ENCODE results near the gene ATCAY.
"Not testable (repeated sequence)": the region's sequence is repeated elsewhere in the genome, so short reads cannot be mapped to it uniquely, and the experiment has no call there.

Gene ATCAY

GRCh38 chr19:3904233-3904632 lies 23.7 kb downstream of the ATCAY start:
- no peak for DNase-seq

DNA sequence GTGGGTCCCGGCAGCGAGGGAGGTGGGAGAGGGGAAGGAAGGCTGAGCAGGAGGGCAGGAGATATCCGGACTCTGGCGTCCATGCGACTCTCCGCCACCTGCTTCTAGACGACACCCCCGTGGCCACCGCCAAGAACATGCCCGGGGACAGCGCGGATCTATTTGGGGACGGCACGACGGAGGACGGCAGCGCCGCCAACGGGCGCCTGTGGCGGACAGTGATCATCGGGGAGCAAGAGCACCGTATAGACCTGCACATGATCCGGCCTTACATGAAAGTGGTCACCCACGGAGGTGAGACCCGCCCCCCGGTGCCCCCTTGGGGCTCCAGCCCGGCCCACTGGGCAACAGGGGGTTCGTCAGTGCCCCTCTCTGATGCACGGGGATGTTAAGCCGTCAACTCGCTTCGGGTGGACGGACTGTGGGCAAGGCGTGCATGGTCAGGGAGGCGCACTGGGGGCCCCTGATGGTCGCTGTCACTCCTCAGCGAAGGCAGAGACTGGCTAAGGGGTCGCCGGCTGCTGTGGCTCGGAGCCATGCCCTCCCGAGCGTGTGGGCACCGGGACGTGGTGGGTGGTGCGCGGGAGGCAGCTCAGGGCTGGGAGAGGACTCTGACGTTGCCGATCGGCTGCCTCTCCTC lies 27.3 kb downstream of the ATCAY start:
- DNase-seq: no peak

- DNase-seq: no peak
Observed at GRCh38 chr19:3908266-3909054, 28.0 kb downstream of the ATCAY start.

DNA sequence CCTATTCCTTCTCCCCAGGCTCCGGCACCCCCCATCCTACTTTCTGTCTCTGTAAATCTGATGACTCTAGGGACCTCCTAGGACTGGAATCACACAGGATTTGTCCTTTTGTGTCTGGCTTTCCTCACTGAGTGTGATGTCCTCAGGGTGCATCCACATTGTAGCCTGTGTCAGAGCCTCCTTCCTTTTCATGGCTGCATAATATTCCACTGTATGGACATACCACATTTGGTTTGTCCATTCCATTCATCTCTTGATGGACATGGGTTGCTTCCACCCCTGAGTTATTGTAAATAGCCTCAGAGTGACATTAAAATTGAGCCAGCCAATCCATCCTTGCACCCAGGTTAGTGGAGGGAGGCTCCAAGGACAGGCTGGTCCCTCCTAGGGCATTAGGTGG lies 29.6 kb downstream of the ATCAY start:
- DNase-seq: no peak

GRCh38 chr19:3914199-3914598 lies 33.7 kb downstream of the ATCAY start:
- no peak for DNase-seq

- DNase-seq: no peak
Observed at GRCh38 chr19:3916033-3916432, 35.5 kb downstream of the ATCAY start.

- no peak for DNase-seq
Observed at GRCh38 chr19:3919793-3920192, 39.3 kb downstream of the ATCAY start.

DNA sequence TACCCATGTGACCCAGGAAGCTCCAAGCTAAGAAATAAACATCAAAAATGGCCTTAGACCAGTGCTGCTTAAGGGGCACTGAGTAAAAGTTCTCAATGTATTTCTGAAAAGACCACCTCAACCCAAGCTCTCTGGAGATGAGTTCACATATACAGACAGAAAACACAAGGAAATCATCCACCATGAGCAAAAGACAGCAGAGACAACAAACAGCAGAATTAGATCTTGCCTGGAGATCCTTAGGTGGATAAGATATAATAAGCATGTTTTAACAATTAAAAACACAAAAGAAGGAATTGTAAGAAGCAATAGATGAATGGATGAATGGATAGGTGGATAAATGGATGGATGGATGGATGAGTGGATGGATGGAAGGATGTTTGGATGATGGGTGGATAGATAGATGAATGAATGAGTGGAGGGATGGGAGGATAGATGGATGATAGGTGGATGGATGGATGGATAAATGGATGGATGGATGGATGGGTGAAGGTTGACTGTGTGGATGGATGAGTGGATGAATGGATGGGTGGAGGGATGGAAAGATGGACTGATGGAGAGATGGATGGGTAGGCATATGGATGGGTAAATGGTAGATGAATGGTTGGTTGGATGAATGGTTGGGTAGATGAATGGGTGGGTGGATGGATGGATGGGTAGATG lies 42.7 kb downstream of the ATCAY start:
- DNase-seq: no peak

GRCh38 chr19:3923912-3924311 lies 43.4 kb downstream of the ATCAY start:
- no peak for DNase-seq

DNA sequence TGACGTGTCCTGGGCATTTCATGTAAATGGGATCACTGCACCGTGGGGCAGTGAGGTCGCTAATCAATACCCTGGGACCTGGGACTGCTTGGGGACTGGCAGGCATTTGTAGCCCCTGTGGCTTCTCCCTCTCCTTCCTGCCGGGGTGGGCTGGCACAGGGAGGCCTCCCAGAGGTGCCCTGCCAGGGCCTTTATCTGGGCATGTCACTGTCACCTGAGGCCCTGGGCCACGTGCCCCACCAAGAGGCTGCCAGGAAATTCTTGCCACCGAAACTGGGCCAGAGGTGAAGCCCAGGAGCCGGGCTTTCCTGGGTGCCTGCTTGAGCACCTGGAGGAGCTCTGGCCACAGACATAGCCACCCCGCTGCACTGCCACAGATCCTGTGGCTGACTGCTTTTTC lies 50.6 kb downstream of the ATCAY start:
- no peak for DNase-seq

DNA sequence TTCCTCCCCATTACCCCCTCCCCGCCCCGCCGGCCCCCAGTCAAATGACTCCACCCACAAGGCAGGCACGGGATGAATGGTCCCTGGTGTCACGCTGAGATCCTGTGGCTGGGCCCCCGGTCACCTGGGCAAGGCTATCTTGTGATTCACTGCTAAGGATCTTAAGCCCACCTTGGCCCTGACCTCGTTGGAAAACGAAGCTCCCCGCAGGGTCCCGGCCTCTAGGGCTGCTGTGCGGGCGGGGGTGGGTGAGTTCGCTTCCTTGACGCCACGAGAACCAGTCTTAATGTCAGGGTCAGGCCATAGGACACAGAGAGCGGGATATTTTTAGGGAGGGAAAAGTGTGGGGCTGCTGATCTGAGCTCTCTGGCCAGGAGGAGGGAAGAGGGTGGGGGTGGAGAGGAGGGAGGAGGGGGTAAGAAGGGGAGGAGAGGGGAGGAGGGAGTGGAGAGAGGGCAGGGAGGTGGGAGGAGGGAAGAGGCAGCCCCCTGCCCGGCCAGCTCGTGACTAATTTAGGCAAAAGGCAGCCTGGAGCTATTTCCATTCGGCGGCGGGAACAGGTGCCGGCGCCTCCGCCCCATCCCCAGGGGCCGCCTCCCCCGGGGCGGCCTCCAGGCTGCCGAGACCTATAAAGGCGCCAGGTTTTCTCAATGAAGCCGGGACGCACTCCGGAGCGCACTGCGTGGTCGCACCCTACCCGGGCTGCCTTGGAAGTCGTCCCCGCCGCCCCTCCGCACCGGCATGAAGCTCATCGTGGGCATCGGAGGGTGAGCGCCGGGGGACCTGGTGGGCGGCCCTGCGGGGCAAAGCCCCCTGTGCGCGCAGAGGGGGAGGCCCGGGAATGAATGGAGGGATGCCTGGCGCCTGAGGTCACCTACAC lies 52.7 kb downstream of the ATCAY start, which contains the start of gene NMRK2:
Gene NMRK2 (plus strand): TSS at position 139 of the 880 bp plus-strand sequence. CDS start 603 bp downstream, at position 742.
- no peak for DNase-seq

GRCh38 chr19:3936506-3937442 lies 56.3 kb downstream of the ATCAY start:
- no peak for DNase-seq

DNA sequence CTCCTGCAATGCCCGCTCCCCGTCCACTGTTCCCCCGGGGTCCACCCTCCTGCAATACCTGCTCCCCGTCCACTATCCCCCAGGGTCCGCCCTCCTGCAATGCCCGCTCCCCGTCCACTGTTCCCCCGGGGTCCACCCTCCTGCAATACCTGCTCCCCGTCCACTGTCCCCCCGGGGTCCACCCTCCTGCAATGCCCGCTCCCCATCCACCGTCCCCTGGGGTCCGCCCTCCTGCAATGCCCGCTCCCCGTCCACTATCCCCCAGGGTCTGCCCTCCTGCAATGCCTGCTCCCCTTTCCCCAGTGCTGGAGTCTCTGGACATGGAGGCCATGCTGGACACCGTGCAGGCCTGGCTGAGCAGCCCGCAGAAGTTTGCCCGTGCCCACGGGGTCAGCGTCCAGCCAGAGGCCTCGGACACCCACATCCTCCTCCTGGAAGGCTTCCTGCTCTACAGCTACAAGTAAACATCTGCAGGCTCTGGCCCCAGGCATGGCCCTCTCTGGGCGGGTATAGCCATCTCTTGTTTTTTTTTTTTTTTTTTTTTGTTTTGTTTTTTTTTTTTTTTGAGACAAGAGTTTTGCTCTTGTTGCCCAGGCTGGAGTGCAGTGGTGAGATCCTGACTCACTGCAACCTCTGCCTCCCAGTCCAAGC lies 57.9 kb downstream of the ATCAY start:
- DNase-seq: not testable (repeated sequence)

DNA sequence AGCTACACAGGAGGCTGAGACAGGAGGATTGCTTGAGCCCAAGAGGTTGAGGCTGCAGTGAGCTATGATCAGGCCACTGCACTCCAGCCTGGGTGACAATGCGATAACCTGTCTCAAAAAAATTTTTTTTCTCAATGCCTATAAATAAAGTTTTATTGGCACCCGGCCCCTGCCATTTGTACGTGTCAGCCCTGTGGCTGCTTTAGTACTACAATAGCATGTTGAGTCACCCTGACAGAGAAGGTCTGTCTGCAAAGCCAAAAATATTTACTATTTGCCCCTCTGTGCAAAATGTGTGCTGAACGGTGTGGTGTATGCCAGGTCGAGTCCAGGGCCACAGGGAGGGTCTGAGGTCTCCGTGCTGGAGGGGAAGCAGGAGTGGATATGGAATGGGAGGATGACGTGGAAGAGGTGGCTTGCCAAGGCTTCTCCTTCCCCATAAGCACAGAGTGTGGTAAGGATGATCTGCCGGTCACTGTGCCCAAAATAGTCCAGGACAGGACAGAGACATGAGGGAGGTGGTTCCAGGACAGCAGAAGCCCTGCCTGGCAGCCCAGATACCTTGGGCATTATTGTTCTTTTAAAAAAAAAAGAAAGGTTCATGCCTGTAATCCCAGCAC lies 62.4 kb downstream of the ATCAY start:
- no peak for DNase-seq

DNA sequence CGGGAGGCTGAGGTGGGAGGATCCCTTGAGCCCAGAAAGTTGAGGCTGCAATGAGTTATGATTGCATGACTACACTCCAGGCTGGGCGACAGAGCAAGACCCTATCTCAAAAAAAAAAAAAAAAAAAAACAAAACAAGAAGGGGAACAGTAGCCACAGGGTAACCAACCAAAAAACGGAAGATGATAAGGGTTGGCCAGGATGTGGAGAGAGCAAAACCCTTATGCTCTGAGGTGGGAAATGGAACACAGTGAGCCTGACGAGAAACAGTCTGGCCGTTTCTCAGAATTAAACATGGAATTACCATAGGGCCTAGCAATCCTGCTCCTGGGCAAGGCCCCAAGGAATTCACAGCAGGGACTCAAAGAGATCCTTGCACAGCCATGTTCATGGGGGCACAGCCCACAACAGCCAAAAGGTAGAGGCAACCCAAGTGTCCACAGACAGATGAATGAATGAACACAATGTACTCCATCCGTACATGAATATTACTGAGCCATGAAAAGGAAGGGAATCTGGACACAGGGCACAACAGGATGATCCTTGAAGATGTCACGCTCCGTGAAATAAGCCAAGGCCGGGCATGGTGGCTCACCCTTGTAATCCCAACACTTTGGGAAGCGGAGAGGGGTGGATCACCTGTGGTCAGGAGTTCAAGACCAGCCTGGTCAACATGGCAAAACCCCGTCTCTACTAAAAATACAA lies 63.7 kb downstream of the ATCAY start:
- DNase-seq: no peak

GRCh38 chr19:3945838-3946237 lies 65.4 kb downstream of the ATCAY start:
- DNase-seq: no peak

- DNase-seq: not testable (repeated sequence)
Observed at GRCh38 chr19:3947316-3947933, 66.9 kb downstream of the ATCAY start.

DNA sequence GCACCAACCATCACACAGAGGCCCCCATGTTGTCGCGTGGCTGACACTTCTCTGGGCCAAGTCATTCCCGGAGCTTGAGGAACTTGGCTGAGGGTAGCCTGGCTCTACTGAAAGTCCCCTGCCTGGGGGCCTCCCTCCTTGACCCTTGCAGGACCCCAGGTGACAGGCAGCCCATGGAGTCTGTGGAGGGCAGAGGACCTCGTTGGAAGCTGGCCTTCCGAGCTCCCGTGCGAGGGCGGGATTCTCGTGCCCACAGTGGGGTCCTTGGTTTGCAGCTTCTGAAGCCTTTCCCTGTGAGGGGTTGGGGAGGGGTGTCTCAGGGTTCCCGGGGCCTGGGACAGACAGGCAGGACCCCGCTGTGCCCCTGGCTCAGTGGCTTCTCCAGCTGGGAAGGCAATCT lies 68.8 kb downstream of the ATCAY start:
- no peak for DNase-seq

Measured in stimulated activated naive CD4-positive, alpha-beta T cell (primary cell).